A673 (cell line): ENCODE data around the gene ZBTB26. TPM values are rescaled to one million over a fixed set of nuclear protein-coding genes. Genes with fewer than 3 reads are reported as not detected.

ENCODE experiments used
- BruUV-seq: library from RNA; stranded (reverse); fragments of 400-500 nt; replicated peaks from 2 replicates; lab custom pipeline; 2021; lab: Mats Ljungman, UMichigan
- CTCF ChIA-PET: fragments of 300-600 bp; sonication (Branson Sonifier 250); formaldehyde crosslinking; loops from one replicate; lab custom pipeline; 2022; ENCODE audit warnings: antibody characterized with exemption; lab: Charles Lee
- POLR2A ChIA-PET: fragments of 300-600 bp; sonication (Branson Sonifier 250); formaldehyde crosslinking; loops from one replicate; lab custom pipeline; 2022; ENCODE audit warnings: antibody characterized with exemption; ENCODE audit not compliant: low non-redundant PET; lab: Charles Lee
- DNase-seq: peaks from one replicate; pipeline ENCODE4 v3.0.0-alpha.2; 2015; ENCODE audit warnings: low spot score
- H3K27ac ChIP-seq: fragments of 200-600 bp; sonication (generic); 2 replicates; pipeline ENCODE4 v1.5.1; 2016; ENCODE audit warnings: mixed run types, low read depth, mild to moderate bottlenecking, mixed read lengths, antibody characterized with exemption, low read length; ENCODE audit not compliant: poor library complexity, severe bottlenecking
- H3K27me3 ChIP-seq: fragments of 200-600 bp; sonication (generic); replicated peaks from 2 replicates; pipeline ENCODE4 v1.6.1; 2017; ENCODE audit warnings: mixed run types, low read depth, mild to moderate bottlenecking, mixed read lengths, antibody characterized with exemption, low read length; ENCODE audit not compliant: insufficient read depth, poor library complexity
- H3K36me3 ChIP-seq: fragments of 200-600 bp; sonication (generic); 2 replicates; pipeline ENCODE4 v1.6.1; 2016; ENCODE audit warnings: mixed run types, mild to moderate bottlenecking, mixed read lengths, antibody characterized with exemption, low read length; ENCODE audit not compliant: insufficient read depth, poor library complexity, severe bottlenecking
- H3K4me1 ChIP-seq: fragments of 200-600 bp; sonication (generic); 2 replicates; pipeline ENCODE4 v1.6.1; 2017; ENCODE audit warnings: mixed run types, mild to moderate bottlenecking, mixed read lengths, antibody characterized with exemption, low read length; ENCODE audit not compliant: insufficient read depth, poor library complexity, severe bottlenecking
- H3K4me3 ChIP-seq: fragments of 200-600 bp; sonication (generic); 2 replicates; pipeline ENCODE4 v1.5.1; 2016; ENCODE audit warnings: low read depth, mixed run types, mild to moderate bottlenecking, mixed read lengths, low read length; ENCODE audit not compliant: poor library complexity, severe bottlenecking
- H3K9me3 ChIP-seq: fragments of 200-600 bp; sonication (generic); 2 replicates; pipeline ENCODE4 v1.6.1; 2016; ENCODE audit warnings: mixed run types, low read depth, mild to moderate bottlenecking, mixed read lengths, antibody characterized with exemption, low read length; ENCODE audit not compliant: poor library complexity, severe bottlenecking
- CTCF ChIP-seq: fragments of 300-800, 200-600 bp; sonication (generic); conservative IDR thresholded peaks from 2 replicates; pipeline ENCODE4 v1.5.1; 2017; ENCODE audit warnings: low read depth, mild to moderate bottlenecking, antibody characterized with exemption, low read length, moderate library complexity, mixed read lengths
- EZH2 ChIP-seq: fragments of 200-600 bp; sonication (generic); IDR thresholded peaks from 2 replicates; pipeline ENCODE4 v1.6.1; 2017; ENCODE audit warnings: borderline replicate concordance, low read depth, mild to moderate bottlenecking, mixed read lengths, antibody characterized with exemption, low read length; ENCODE audit not compliant: poor library complexity, severe bottlenecking
- intact Hi-C: fragments of 100-400 bp; cut with micrococcal nuclease; formaldehyde crosslinking; loops from one replicate; pipeline ENCODE4 v1.10.0; 2022; ENCODE audit not compliant: unreplicated experiment
- total RNA-seq: library from RNA; stranded (reverse); gene quantifications from 2 replicates; pipeline ENCODE4 v1.2.3, GENCODE V29; 2021

The ZBTB26 gene
- total RNA-seq, 1 experiment from 2014 or later, result 10.1 TPM

GRCh38 chr9:122930541-122931225, 629 bp downstream of the ZBTB26 start:
- ChIA-PET CTCF (no interaction called here), POLR2A (interaction anchor here (1.4 kb wide), 1 partner anchor 10 kb away, joined by 5 read pairs; the partner anchor contains the start of gene RABGAP1)
- no peak for DNase-seq
- intact Hi-C loops, result loop anchor here (2.0 kb wide), 1 partner anchor 18 kb away; the partner anchor contains the start of gene ZBTB6
- TF ChIP-seq CTCF (no peak), EZH2 (no peak)
- Histone ChIP-seq H3K36me3 (no peaks in the 10 kb centered on the region), H3K27me3 (no peaks in the 10 kb centered on the region), H3K4me1 (peaks cover 7% of the 10 kb centered on the region), H3K27ac (peak overlapping the region; percentile 88), H3K4me3 (peak overlapping the region; percentile 77), H3K9me3 (no peaks in the 10 kb centered on the region)
- no TSS peak for BruUV-seq

DNA sequence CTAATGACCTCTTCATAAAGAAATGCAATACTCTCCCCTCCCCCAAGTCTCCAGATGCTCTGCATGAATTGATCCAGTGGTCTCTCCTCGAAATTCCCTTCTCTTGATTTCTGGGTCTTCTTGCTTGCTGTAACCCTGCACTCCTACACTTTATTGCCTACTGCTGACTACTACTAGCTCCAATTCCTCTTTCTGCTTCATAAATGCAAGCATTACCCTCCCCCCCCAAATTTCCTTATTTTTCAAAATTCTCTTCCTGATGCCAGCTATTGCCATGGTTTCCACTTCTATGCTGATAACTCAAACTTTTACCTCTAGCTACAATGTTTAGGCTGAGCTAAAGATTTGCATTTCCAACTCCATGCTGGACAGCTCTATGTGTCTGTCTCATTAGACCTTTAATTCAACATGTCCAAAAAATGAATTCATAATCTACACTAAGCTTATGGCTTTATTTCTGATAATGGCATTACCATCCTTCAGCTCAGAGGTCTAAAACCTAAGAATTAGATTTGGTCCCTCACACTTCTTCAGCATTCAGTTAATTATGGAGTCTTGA, 1.4 kb downstream of the ZBTB26 start:
- Histone ChIP-seq H3K4me1 (peaks cover 7% of the 10 kb centered on the region), H3K27me3 (no peaks in the 10 kb centered on the region), H3K9me3 (no peaks in the 10 kb centered on the region), H3K36me3 (no peaks in the 10 kb centered on the region), H3K27ac (no peak overlapping the region), H3K4me3 (peak overlapping the region; percentile 77)
- POLR2A ChIA-PET, result interaction anchor here (0.7 kb wide), 1 partner anchor 17 kb away, joined by 3 read pairs; no protein-coding TSS in a partner anchor
- intact Hi-C loops, result loop anchor here (2.0 kb wide), 1 partner anchor 17 kb away; the partner anchor contains the start of gene ZBTB6
- BruUV-seq, result no TSS peak
- CTCF ChIA-PET, result no interaction called here
- TF ChIP-seq CTCF, result no peak
- TF ChIP-seq EZH2, result no peak
- DNase-seq, result no peak

GRCh38 chr9:122923947-122924346, 7.4 kb downstream of the ZBTB26 start:
- no TSS peak for BruUV-seq
- no peaks in the 10 kb centered on the region for H3K9me3 ChIP-seq
- TF ChIP-seq CTCF (no peak), EZH2 (no peak)
- intact Hi-C loops, result no loop called here
- no peak overlapping the region for H3K27ac ChIP-seq
- CTCF ChIA-PET, result no interaction called here
- no peaks in the 10 kb centered on the region for H3K36me3 ChIP-seq
- no peak overlapping the region for H3K4me3 ChIP-seq
- H3K4me1 ChIP-seq, result no peaks in the 10 kb centered on the region
- POLR2A ChIA-PET, result no interaction called here
- no peak for DNase-seq
- no peaks in the 10 kb centered on the region for H3K27me3 ChIP-seq
